ENCODE measurements around the gene SLC25A39.
"Not testable (repeated sequence)": the region's sequence is repeated elsewhere in the genome, so short reads cannot be mapped to it uniquely, and the experiment has no call there.

SLC25A39 gene

DNA sequence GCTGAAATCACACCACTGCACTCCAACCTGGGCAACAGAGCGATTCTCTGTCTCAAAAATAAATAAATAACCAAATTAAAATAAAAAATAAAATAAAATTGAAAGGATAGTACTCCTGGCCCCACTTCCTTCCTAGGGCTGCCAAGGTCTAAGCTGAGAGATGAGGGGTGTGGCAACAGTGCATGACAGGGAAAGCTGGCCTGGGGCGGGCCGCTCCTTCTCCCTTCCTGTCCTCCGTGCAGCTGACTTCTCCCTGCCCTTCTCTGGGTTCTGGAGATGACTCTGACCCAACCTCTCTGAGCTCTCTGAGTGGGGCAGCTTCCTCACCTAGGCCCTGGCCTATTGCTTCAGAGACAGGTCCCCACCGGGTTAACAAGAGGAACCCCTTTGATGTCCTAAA, 8.7 kb upstream of the SLC25A39 start:
- no peak for DNase-seq

DNA sequence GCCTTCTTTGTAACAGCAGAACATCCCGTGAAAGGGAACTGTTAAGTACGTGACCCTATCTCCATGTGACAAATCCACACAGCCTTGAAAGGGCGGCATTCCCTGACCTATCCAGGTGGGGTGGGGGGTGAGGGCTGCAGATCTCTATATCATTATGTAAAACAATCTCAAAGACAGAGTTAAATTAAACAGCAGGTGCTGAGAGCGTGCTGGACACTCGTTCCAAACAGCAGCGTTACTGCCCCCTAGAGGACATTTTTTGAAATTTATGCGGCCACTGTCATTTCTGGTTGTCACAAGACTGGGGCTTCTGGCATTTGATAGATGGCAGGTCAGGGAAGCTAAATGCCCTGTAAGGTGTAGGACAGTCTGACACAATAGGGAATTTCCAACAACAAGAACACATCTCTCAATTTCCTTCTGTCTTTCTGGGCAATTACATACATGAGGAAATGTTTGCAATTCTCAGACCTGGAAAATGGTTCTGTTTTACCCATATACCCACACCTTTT, 6.7 kb upstream of the SLC25A39 start:
- peak; percentile 61 for DNase-seq

DNA sequence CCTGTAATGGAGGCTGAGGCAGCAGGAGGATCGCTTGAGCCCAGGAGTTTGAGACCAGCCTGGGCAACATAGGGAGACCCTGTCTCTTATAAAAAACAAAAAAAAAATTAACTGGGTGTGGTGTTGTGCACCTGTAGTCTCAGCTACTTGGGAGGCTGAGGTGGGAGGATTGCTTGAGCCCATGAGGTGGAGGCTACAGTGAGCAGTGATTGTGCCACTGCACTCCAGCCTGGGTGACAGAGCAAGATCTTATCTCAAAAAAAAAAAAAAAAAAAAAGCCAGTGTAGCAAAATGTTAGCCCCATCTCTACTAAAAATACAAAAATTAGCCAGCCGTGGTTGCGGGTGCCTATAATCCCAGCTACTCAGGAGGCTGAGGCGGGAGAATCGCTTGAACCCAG, 5.6 kb upstream of the SLC25A39 start:
- not testable (repeated sequence) for DNase-seq

DNA sequence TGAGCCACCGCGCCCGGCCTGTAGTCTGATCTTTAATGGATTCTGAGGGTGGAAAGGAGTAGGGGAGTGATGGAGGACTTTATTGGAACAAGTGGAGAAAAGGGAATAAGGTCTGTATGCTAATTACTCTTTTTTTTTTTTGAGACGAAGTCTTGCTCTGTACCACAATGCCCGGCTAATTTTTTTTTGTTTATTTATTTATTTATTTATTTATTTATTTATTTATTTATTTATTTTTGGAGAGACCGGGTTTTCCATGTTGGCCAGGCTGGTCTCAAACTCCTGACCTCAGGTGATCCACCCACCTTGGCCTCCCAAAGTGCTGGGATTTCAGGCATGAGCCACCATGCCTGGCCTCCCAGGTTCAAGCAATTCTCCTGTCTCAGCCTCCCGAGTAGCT, 4.9 kb upstream of the SLC25A39 start:
- DNase-seq = not testable (repeated sequence)

DNA sequence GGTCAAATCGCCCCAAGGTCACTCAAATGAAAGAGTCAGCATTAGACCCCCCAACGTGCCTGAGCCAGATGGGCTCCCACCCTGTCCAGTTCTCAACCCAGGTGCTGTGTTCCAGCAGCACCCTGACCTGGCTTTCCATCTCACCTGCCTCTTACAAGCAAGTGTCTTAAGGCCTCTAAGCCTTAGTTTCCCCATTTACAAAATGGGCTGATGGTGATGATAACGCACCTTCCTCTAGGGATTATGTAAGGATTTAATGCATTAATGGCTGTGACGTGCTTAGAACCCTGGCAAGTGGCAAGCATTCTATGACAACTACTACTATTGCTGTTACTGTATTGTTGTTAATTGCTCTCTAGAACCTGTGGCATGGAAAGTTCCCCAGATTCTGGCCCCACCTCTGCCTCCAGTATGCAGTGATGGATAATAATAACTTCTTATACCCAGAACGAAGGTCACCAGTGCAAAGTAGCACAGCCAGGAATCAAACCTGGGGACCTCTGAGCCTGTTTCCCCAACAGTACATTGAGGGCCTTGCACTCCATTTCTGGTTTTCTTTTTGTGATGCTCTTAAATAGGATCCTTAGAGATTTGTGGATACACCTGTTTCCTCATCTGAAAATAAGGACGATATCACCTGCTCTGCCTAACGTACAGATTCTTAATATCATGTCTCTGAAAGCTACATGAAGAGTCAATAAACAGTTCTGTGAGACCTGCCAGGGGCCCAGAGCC, 3.3 kb upstream of the SLC25A39 start:
- no peak for DNase-seq

DNA sequence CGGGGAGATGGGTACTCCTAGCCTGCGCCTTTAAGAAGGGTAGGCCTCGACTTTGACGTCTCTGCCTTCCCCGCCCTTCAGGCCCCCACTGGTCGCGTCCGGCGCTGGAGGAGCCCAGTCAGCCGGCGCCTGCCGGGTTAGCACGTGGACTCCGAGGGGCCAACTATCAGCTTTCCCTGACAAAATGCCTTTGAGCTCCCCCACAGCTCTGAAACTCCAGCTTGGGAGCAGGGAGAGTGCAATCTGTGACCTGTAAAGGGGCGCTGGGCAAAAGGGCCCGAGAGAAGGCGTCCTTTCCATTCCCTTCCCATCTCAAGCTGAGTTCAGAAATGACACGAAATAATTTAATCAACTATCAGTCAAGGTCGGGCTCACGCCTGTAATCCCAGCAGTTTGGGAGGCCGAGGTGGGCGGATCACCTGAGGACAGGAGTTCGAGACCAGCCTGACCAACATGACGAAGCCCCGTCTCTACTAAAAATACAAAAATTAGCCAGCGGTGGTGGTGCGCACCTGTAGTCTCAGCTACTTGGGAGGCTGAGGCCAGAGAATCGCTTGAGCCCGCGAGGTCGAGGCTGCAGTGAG, 2.3 kb upstream of the SLC25A39 start:
- peak; percentile 98 for DNase-seq

DNA sequence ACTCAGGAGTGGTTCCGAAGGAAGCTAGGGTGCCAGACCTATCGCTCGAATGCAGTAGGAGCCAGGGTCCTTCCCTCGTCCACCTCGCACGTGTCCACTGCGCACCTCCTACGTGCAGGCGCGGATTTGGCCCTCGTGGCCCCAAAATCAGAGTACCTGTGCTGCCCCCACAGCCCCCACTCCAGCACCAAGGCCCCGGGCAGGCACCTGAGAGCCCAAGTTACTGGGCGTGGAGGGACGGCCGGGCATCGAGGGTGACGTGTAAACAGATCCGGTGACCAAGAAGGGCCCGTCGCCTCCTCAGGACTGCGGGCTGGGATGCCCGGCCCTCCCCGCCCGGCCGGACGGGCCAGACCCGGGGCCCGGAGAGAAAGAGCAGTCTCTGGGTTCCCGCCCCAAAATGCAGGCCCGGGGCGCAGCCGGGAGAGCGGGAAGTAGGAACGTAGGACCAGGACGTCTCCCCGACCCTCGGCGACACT, 492 bp downstream of the SLC25A39 start:
- no peak for DNase-seq

DNA sequence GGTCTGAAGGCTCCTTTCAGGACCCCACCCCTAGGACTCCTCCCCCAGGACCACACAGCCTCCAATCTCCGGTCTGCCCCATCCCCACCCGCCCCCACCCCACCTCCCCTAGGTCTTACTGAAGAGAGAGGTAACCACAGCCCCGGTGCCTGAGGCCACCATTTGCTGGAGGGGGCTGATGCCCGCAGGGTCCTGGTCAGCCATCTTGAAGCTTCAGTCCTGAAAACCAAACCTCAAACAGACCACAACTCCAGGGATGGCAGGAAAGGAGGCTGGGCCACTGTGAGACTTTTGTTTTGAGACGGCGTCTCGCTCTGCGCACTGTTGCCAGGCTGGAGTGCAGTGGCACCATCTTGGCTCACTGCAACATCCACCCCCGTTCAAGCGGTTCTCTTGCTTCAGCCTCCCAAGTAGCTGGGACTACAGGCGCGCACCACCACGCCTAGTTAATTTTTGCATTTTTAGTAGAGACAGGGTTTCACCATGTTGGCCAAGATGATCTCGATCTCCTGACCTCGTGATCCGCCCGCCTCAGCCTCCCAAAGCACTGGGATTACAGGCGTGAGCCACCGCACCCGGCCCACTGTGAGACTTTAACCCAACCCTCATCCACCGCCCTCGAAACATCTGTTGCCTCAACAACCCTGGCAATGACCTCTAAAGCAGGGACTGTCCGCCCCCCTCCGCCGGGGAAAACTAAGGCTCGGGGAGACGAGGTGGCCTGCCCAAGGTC, 1.1 kb downstream of the SLC25A39 start:
- DNase-seq = no peak

DNA sequence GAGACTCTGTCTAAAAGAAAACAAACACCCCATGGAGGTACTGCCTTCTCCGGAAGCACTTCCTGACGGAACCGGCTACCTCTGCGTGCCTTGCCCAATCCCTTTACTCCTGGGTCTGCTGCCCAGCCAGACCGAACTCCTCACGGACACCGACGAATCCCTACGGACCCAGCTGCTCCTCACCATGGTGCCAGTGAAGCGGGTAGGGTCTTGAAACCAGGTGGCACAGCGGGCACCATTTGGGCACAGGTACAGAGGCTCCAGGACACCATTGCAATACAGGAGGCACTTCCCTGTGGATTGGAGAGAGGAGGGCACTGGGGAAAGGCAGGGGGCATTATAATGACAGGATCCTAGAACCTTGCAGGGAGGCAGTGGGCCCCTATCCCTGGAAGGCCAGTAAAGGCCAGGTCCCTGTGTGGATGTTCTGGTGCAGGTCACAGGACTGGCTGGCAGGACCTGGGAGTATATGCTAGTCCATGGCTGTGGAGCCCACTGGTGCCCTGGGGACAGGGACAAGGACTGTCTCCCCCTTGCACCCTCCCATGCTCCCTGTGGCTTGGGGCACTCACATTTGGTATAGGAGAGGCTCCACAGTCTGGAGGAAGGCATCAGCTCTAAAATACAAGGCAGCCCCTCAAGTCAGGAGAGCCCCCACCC, 2.3 kb downstream of the SLC25A39 start:
- DNase-seq = no peak

DNA sequence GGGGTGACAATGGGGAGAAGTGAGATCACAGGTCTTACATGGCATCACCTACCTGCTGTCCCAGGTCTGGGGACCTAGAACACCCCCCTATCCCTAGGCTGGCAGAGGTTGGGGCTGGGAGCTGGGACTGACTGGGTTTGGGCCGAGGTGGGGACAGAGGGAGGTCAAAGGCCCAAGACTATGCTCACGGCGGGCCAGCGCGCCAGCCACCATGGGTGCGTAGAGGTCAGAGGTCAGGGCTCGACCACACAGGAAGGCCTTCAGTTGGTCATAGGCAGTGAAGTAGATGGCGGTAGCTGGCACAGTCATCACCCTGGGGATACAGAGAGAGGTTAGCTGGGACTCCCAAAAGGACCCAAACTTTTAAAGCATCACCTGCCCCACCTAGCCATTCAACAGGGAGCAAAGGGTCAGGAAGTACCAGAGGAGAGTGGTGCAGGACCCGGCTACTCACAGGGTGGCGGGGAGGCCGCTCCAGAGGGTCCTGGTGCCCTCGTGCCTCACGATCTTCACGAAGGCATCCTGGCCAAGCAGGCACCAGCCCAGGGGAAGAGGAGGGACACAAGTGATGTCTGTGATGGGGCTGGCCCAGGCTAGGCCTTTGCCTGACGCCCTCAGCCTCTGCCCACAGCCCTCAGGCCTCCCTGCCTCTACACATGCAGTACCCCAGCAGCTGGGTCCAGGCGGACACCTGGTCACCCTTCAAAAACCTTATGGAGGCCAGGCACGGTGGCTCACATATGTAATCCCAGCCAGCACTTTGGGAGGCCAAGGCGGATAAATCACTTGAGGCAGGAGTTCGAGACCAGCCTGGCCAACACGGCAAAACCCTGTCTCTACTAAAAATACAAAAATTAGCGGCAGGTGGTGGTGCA, 3.1 kb downstream of the SLC25A39 start:
- no peak for DNase-seq

DNA sequence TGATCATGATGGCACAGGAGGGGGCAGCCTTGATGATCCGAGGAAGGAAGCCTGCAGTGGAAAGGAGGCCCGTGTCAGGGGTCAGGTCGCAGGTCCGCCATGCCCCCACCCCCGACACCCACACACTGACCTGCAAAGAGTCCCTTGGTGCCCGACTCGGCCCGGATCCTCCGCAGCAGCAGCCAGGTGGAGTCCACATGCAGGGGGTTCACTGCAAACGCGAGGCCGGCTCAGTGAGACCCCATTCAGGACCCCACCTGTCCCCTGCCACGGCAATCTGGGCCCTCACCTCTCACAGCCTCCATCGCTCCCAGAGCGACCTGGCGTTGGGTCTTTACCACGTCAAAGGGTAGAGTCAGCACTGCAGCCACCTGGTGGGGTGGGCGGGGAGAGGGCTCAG, 4.6 kb downstream of the SLC25A39 start:
- DNase-seq = no peak

DNA sequence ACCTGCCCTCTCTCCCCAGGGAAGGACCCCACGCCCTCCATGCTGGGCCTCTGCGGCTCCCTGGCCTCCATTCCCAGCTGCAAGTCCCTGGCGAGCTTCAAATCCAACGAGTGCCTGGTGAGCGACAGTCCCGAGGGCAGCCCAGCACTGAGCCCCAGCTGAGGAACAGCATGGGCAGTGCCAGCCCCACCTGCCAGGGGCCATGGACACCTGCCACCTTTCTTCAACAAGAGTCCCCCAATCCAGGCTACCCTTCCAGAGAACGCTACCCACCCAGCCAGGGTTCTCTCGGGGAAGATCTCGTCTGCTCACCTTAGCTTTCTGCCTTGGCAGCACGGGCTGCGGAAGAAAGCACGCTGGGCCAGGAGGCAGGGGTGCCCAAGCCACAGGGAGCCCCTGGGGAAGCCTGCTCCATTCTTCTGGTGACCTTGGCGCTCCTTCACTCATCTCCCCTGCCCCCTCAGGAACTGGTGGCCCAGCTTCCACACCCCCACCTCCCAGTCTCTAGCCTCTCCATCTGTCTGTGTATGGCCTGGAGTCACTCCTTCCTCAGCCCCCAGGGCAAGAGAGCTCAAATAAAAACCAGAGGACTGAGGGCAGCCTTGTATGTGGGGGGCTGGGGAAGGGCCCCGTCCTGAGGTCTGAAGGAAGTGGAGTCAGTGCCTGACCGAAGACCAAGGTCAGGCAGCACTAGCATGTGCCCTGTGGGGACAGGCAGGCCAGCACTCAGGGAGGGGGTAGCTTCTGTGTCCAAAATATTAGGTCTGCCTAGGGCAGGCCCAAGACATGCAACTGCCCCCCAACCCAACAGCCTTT, 6.3 kb downstream of the SLC25A39 start:
- DNase-seq = no peak

DNA sequence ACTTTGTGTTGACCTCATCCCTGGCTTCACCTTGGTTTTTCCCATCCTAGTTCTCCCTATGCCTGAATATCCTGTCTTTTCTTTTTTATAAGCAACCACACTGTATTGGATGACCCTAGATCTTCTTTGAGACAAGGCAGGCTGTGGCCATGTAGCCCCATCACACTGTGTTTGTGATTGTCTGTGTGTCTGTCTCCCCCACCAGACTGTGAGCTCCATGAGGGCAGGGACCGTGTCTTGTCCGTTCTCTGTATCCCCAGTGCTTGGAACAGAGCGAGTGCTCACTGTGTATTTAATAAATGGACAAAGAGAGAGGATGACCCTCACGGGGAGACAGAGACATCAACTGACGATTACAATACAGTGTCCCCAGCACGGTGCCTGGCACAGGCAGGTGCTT, 7.1 kb downstream of the SLC25A39 start:
- no peak for DNase-seq

DNA sequence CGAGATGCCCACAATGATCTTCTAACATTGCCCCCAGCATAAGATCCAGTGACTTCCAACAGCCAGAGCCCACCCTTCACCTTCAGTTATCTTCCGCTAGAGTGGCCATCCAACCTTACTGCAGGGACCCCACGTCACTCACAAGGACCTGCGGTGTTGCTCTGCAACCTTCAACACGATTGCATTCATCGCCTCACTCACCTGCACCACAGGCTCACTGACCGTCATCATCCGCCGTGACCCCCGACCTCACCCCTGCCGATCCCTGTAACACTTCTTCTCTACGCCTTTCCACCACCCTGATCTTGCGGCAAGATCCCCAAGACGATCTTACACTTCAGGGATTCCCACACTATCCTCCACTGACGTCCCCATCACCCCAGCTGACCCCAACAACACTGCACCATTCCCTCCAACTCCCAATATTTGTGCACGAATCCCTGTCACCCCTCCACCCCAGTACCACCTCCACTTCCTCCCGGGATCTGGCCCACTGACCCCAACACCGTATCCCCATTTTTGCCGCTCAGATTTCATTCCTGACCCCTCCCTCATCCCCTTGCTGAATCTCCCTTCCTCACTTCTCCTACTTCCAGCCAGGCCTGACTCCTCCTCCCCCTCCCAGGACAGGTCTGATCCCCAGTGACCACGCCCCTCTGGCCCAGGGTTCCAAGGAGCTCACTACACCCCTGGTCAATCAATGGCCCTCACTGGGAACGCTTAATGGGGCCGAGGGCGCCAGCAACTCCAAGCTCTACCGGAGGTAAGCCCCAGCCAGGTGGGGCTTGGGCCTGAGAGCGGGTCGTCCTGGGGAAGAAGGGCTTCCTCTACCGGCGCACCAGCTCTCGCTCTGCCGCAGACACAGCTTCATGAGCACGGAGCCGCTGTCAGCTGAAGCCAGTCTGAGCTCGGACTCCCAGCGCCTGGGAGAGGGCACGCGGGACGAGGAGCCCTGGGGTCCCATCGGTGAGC, 8.6 kb downstream of the SLC25A39 start:
- no peak for DNase-seq

DNA sequence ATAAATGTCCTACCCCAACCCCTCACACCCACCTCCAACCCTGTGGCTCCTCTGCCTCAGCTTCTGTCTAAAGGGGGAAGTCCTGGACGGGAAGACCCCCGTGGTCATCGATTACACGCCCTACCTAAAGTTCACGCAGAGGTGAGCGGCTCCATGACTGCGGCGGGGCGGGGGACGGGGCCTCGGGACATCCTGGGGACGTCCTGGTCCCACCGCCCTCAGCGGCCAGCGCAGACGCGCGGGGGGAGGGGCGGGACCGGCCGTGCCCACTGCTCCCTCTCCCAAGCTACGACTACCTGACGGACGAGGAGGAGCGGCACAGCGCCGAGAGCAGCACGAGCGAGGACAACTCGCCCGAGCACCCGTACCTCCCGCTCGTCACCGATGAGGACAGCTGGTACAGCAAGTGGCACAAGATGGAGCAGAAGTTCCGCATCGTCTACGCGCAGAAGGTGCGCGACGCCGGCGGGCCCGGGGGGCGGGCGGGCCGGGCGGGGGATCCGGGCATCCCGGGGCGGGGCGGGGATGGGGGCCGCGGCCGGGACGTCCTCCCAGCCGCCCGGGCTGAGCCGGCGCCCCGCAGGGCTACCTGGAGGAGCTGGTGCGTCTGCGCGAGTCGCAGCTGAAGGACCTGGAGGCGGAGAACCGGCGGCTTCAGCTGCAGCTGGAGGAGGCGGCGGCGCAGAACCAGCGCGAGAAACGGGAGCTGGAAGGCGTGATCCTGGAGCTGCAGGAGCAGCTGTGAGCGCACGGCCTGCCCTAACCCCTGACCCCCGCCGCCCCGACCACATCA, 9.6 kb downstream of the SLC25A39 start:
- DNase-seq = no peak

DNA sequence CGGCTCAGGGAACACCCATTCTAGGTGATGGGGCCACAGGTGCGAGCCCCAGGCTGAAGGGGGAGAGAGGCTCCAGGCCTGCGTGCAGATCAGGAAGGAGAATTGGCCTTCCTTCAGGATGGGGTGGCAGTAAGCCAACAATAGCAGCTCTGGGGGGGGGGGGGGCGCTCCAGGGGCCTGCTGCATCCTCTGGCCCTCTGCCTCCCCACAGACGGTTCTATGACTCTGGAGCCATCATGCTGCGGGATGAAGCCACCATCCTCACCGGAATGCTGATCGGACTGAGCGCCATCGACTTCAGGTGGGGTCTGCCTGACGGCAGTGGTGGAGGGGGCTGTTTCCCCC, 10.1 kb downstream of the SLC25A39 start:
- DNase-seq = no peak

DNA sequence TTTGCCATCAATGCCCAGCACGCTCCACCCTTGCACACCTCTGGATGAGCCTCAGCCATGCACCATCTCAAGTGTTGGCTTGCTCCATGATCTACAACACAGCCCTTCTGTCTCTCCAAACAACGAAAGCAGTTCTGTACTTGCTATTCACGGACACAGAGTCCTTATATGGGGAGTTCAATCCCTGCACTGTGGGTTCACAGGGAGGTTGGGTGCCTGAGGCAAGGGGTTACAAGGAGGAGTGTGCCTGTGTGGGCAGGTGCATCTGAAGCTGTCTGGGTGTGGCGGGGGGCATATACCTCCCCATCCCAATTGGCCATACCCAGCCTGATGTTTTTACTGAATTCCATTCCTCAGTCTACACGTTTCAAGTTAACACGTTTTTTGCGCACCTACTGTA, 10.6 kb downstream of the SLC25A39 start:
- DNase-seq = no peak

DNA sequence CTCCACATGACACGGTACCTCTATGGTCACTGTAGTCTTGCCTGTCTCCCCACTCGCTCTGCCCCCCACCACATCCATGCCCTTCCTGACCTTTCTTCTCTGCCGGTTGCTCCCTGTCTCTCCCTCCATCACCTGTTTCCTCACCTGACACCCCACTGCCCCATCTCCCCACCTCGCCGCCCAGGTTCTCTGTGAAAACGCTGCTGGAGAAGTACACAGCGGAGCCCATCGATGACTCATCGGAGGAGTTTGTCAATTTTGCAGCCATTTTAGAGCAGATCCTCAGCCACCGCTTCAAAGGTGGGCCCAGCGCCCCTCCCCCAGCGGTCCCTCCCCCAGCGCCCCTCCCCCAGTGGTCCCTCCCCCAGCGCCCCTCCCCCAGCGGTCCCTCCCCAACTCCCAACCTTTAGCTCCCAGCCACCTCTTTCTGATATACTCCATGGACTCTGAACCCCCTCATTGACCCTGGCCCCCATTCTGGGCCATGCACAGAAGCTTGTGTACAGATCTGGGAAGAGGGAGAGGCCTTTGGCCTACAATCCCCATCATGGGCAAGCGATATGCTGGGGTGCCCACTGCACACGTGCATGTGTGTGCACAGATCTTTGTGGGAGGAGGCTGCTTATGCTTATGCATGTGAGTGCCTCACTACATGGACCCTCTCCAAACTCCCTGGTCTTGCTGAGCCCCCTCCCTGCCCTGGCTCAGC, 12.1 kb downstream of the SLC25A39 start:
- DNase-seq = no peak

All from fibroblast of skin of right quadriceps (primary cell).